Astrocyte (in vitro differentiated cells and primary cell): ENCODE results near the gene TNFRSF4. TPM values are rescaled to one million over a fixed set of nuclear protein-coding genes. Genes with fewer than 3 reads are reported as not detected.
"Not testable (repeated sequence)": the region's sequence is repeated elsewhere in the genome, so short reads cannot be mapped to it uniquely, and the experiment has no call there.

Source experiments
- DNase-seq: peaks from one replicate; pipeline ENCODE4 v3.0.0-alpha.2; 2010; ENCODE audit warnings: low read depth
- FAIRE-seq: peaks from 2 replicates; lab custom pipeline; 2011; peaks lifted over from hg19 to GRCh38; lab: Jason Lieb, UNC
- H2AFZ ChIP-seq: 2 replicates; pipeline ENCODE4 v1.6.0; 2012; ENCODE audit warnings: low read depth, low read length, inconsistent platforms
- H3K27ac ChIP-seq: 2 replicates; pipeline ENCODE4 v1.5.1; 2011; ENCODE audit warnings: low read depth, low read length, inconsistent platforms
- H3K27me3 ChIP-seq: 2 replicates; pipeline ENCODE4 v1.6.0; 2011; ENCODE audit warnings: low read length, inconsistent platforms; ENCODE audit not compliant: insufficient read depth
- H3K36me3 ChIP-seq: 2 replicates; pipeline ENCODE4 v1.5.1; 2011; ENCODE audit warnings: low read length, inconsistent platforms; ENCODE audit not compliant: insufficient read depth
- H3K4me1 ChIP-seq: 2 replicates; pipeline ENCODE4 v1.5.1; 2011; ENCODE audit warnings: low read length, inconsistent platforms; ENCODE audit not compliant: insufficient read depth
- H3K4me2 ChIP-seq: 2 replicates; pipeline ENCODE4 v1.6.0; 2012; ENCODE audit warnings: low read length, inconsistent platforms
- H3K4me3 ChIP-seq: 2 replicates; pipeline ENCODE4 v1.5.1; 2011; ENCODE audit warnings: low read depth, mild to moderate bottlenecking, low read length, inconsistent platforms; ENCODE audit not compliant: insufficient read depth
- H3K79me2 ChIP-seq: 2 replicates; pipeline ENCODE4 v1.6.0; 2012; ENCODE audit warnings: mild to moderate bottlenecking, low read length, inconsistent platforms; ENCODE audit not compliant: insufficient read depth
- H3K9ac ChIP-seq: 2 replicates; pipeline ENCODE4 v1.6.0; 2012; ENCODE audit warnings: mild to moderate bottlenecking, low read length, inconsistent platforms
- H3K9me3 ChIP-seq: 2 replicates; pipeline ENCODE4 v1.5.1; 2012; ENCODE audit warnings: low read depth, mild to moderate bottlenecking, low read length, inconsistent platforms; ENCODE audit not compliant: insufficient read depth
- H4K20me1 ChIP-seq: 2 replicates; pipeline ENCODE4 v1.6.0; 2012; ENCODE audit warnings: low read length, inconsistent platforms; ENCODE audit not compliant: insufficient read depth
- H3K27ac Mint-ChIP-seq: one replicate; pipeline ENCODE4 v1.8.0; 2021; ENCODE audit warnings: mild to moderate bottlenecking, mixed read lengths; ENCODE audit not compliant: unreplicated experiment
- H3K27me3 Mint-ChIP-seq: one replicate; pipeline ENCODE4 v1.8.0; 2021; ENCODE audit warnings: low read depth, mixed read lengths; ENCODE audit not compliant: unreplicated experiment
- H3K36me3 Mint-ChIP-seq: one replicate; pipeline ENCODE4 v1.8.0; 2021; ENCODE audit warnings: low read depth, mixed read lengths; ENCODE audit not compliant: unreplicated experiment
- H3K4me1 Mint-ChIP-seq: one replicate; pipeline ENCODE4 v1.8.0; 2021; ENCODE audit warnings: low read depth, mixed read lengths; ENCODE audit not compliant: unreplicated experiment
- H3K4me3 Mint-ChIP-seq: one replicate; pipeline ENCODE4 v1.8.0; 2021; ENCODE audit warnings: mild to moderate bottlenecking, moderate library complexity, mixed read lengths; ENCODE audit not compliant: unreplicated experiment
- H3K9me3 Mint-ChIP-seq: one replicate; pipeline ENCODE4 v1.8.0; 2021; ENCODE audit warnings: mild to moderate bottlenecking, mixed read lengths; ENCODE audit not compliant: unreplicated experiment
- CTCF ChIP-seq: IDR thresholded peaks from 2 replicates; pipeline ENCODE4 v1.5.1; 2011; ENCODE audit warnings: low read depth, mild to moderate bottlenecking, inconsistent platforms, low read length, moderate library complexity; ENCODE audit not compliant: insufficient read depth
- EZH2 ChIP-seq: IDR thresholded peaks from 2 replicates; pipeline ENCODE4 v1.6.1; 2012; ENCODE audit warnings: mild to moderate bottlenecking, low read length, inconsistent platforms; ENCODE audit not compliant: insufficient read depth
- total RNA-seq: library from RNA; stranded (reverse); gene quantifications from 2 replicates; pipeline ENCODE4 v1.2.1, GENCODE V29; 2021

Gene TNFRSF4
- total RNA-seq, 1 donor from 2014 or later = 0.41 TPM

- H3K4me2 ChIP-seq = no peak overlapping the region
- H3K36me3 Mint-ChIP-seq = no peaks in the 10 kb centered on the region
These were observed 36.3 kb downstream of the TNFRSF4 start for GRCh38 chr1:1177452-1178206.

DNA sequence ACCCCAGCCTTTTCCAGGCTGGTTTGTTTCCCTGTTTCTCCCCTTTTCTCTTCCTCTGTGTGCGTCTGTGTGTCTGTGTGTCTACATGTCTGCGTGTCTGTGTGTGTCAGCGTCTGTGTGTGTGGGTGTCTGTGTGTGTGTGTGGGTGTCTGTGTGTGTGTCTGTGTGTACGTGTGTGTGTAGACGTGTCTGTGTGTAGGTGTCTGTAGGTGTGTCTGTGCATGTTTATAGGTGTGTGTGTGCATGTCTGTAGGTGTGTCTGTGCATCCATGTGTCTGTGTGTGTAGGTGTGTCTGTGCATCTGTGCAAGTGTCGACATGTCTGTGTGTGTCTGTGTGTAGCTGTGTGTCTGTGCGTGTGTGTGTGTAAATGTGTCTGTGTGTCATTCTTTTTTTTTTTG is 37.0 kb downstream of the TNFRSF4 start:
- no peak for FAIRE-seq
- H3K9me3 ChIP-seq = no peaks in the 10 kb centered on the region
- Mint-ChIP-seq H3K9me3 (no peaks in the 10 kb centered on the region), H3K27me3 (peaks cover 37% of the 10 kb centered on the region), H3K4me1 (peaks cover 7% of the 10 kb centered on the region), H3K4me3 (peak overlapping the region; percentile 21), H3K36me3 (no peaks in the 10 kb centered on the region), H3K27ac (no peak overlapping the region)
- no peak for DNase-seq
- no peaks in the 10 kb centered on the region for H4K20me1 ChIP-seq
- TF ChIP-seq EZH2 (no peak), CTCF (no peak)
- H3K4me2 ChIP-seq = no peak overlapping the region
- H3K36me3 ChIP-seq = no peaks in the 10 kb centered on the region
- H2AFZ ChIP-seq = no peak overlapping the region
- no peak overlapping the region for H3K4me3 ChIP-seq
- no peak overlapping the region for H3K9ac ChIP-seq
- H3K27ac ChIP-seq = no peak overlapping the region
- H3K4me1 ChIP-seq = no peaks in the 10 kb centered on the region
- H3K27me3 ChIP-seq = peaks cover 35% of the 10 kb centered on the region
- H3K79me2 ChIP-seq = no peaks in the 10 kb centered on the region

More at GRCh38 chr1:1177452-1178206, 36.3 kb downstream of the TNFRSF4 start:
- Histone ChIP-seq H3K4me1 (no peaks in the 10 kb centered on the region), H2AFZ (no peak overlapping the region), H3K79me2 (no peaks in the 10 kb centered on the region), H3K4me3 (no peak overlapping the region), H3K36me3 (no peaks in the 10 kb centered on the region), H3K9ac (no peak overlapping the region), H4K20me1 (no peaks in the 10 kb centered on the region), H3K27ac (no peak overlapping the region), H3K9me3 (no peaks in the 10 kb centered on the region), H3K27me3 (peaks cover 35% of the 10 kb centered on the region)
- no peak for TF ChIP-seq CTCF
- no peak for TF ChIP-seq EZH2
- peaks cover 7% of the 10 kb centered on the region for H3K4me1 Mint-ChIP-seq
- H3K9me3 Mint-ChIP-seq = no peaks in the 10 kb centered on the region
- DNase-seq = no peak
- peaks cover 37% of the 10 kb centered on the region for H3K27me3 Mint-ChIP-seq
- no peak overlapping the region for H3K27ac Mint-ChIP-seq
- H3K4me3 Mint-ChIP-seq = no peak overlapping the region
- no peak for FAIRE-seq

GRCh38 chr1:1176063-1176761 is 37.7 kb downstream of the TNFRSF4 start:
- not testable (repeated sequence) for H3K36me3 ChIP-seq, H3K4me1 Mint-ChIP-seq, DNase-seq, H3K79me2 ChIP-seq, H3K9ac ChIP-seq, H3K9me3 ChIP-seq, H3K36me3 Mint-ChIP-seq, H3K4me3 Mint-ChIP-seq, FAIRE-seq, H3K27ac ChIP-seq, H2AFZ ChIP-seq, H3K4me1 ChIP-seq, H4K20me1 ChIP-seq, H3K9me3 Mint-ChIP-seq, H3K4me3 ChIP-seq, H3K4me2 ChIP-seq
- peaks cover 35% of the 10 kb centered on the region for H3K27me3 ChIP-seq
- TF ChIP-seq EZH2 = peak; percentile 32
- peaks cover 34% of the 10 kb centered on the region for H3K27me3 Mint-ChIP-seq
- peak overlapping the region; percentile 44 for H3K27ac Mint-ChIP-seq
